Neutrophil (primary cell): ENCODE results near the gene PIRT.

Experiments
- H3K27ac ChIP-seq: fragments of 200-600 bp; sonication (generic); 2 replicates; pipeline ENCODE4 v1.5.1; 2016; ENCODE audit warnings: mild to moderate bottlenecking, moderate library complexity
- H3K27me3 ChIP-seq: fragments of 200-600 bp; sonication (generic); 2 replicates; pipeline ENCODE4 v1.6.0; 2016; ENCODE audit warnings: mild to moderate bottlenecking
- H3K36me3 ChIP-seq: fragments of 200-600 bp; sonication (generic); 2 replicates; pipeline ENCODE4 v1.5.1; 2017
- H3K4me1 ChIP-seq, 2 experiments: fragments of 200-600 bp in 1 of 2; sonication (generic) in 1 of 2; 1 replicate in 1 of 2; 2 replicates in 1 of 2; pipeline versions ENCODE4 v1.5.1 to v1.6.1; 2013 to 2016; ENCODE audit warnings: low read depth in 1 of 2, low read length in 1 of 2, mild to moderate bottlenecking in 1 of 2, moderate library complexity in 1 of 2; ENCODE audit not compliant: control insufficient read depth in 1 of 2, insufficient read depth in 1 of 2
- H3K4me3 ChIP-seq, 2 experiments: fragments of 200-600 bp in 1 of 2; sonication (generic) in 1 of 2; 1 replicate in 1 of 2; 2 replicates in 1 of 2; pipeline ENCODE4 v1.5.1; 2013 to 2016; ENCODE audit warnings: low read depth in 1 of 2, low read length in 1 of 2, mild to moderate bottlenecking in 1 of 2, moderate library complexity in 1 of 2
- H3K9me3 ChIP-seq: fragments of 200-600 bp; sonication (generic); 2 replicates; pipeline ENCODE4 v1.5.1; 2016
- TF ChIP-seq, protein P1 (sequence below): fragments of 200-600 bp; sonication (generic); IDR thresholded peaks from 2 replicates; pipeline ENCODE4 v1.5.1; 2016; ENCODE audit warnings: antibody characterized with exemption

PIRT gene

DNA sequence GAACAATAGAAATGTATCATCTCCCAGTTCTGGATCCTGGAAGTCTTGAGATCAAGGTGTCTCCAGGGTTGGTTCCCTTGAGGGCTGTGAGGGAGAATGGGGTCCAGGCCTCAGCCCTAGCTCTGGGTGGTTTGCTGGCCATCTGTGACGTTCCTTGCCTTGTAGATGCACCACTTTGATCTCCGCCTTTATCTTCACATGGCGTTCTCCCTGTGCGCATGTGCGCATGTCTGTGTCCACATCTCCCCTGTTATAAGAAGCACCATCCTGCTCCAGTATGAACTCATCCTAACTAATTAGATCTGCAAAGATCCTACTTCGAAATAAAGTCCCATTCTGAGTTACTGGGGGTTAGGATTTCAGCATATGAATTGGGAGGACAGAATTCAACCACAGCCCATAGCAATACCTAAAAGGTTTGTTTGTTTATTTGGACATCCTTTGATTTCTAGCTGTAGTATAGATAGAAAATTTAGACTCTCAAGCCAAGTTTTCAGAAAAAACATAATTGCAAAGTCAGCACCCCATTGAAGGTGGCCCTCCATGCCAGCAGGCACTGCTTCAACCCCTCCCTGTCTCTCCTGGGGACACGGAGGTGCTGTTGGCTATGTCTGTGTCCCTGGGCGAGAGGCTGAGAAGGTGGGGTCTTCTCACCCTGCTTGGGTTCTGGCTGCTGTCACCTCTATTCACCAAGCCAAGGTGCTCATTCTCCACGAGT is 31.2 kb downstream of the PIRT start:
- no peaks in the 10 kb centered on the region for H3K9me3 ChIP-seq
- H3K27ac ChIP-seq = no peak overlapping the region

DNA sequence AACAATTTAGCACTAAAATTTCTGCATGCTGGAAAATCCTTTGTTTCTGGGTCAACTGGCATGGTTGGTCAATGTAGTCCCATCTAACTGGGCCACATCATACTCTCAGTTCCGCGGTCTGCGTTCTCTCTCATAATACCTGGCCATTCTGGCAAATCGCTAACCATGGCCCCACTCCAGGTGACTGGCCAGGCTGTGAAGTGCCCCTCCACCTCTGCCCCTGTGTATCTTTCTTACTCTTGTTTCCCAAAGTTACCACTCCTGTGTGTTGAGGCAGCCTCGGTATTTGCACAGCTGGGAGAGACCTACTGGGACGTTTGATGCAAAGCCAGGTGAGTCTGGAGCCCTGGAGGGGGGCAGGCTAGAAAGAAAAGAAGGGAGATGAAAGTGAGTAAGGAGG is 32.0 kb downstream of the PIRT start:
- no peaks in the 10 kb centered on the region for H3K9me3 ChIP-seq
- no peak overlapping the region for H3K4me3 ChIP-seq

More for the DNA sequence above, 31.2 kb downstream of the PIRT start:
- Histone ChIP-seq H3K36me3 (no peaks in the 10 kb centered on the region), H3K4me1 (no peaks in the 10 kb centered on the region), H3K4me3 (no peak overlapping the region), H3K27me3 (no peaks in the 10 kb centered on the region)
- TF ChIP-seq, protein P1, sequence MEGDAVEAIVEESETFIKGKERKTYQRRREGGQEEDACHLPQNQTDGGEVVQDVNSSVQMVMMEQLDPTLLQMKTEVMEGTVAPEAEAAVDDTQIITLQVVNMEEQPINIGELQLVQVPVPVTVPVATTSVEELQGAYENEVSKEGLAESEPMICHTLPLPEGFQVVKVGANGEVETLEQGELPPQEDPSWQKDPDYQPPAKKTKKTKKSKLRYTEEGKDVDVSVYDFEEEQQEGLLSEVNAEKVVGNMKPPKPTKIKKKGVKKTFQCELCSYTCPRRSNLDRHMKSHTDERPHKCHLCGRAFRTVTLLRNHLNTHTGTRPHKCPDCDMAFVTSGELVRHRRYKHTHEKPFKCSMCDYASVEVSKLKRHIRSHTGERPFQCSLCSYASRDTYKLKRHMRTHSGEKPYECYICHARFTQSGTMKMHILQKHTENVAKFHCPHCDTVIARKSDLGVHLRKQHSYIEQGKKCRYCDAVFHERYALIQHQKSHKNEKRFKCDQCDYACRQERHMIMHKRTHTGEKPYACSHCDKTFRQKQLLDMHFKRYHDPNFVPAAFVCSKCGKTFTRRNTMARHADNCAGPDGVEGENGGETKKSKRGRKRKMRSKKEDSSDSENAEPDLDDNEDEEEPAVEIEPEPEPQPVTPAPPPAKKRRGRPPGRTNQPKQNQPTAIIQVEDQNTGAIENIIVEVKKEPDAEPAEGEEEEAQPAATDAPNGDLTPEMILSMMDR = no peak

DNA sequence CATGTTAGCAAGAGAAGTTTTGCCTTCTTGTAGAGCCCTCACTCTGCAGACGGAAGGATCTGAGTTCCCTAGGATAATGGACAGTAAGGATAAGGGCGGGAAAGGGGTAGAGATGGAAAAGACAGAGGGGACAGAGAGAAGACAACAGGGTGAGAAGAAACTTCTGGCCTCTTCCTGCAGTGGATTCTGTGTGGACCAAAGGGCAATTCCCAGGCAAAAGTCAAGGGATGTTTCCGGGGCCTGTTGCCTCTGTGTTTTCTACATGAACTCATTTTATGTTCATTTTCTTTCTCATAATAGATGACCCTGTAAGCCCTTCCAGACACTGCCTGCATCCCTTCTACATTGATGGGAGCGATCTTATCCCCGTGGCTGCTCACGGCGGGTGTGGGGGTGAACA is 33.3 kb downstream of the PIRT start:
- TF ChIP-seq, protein P1 = no peak
- Histone ChIP-seq H3K4me1 (no peaks in the 10 kb centered on the region), H3K9me3 (no peaks in the 10 kb centered on the region), H3K4me3 (no peak overlapping the region), H3K36me3 (no peaks in the 10 kb centered on the region), H3K27me3 (no peaks in the 10 kb centered on the region), H3K27ac (no peak overlapping the region)

More for the DNA sequence above, 32.0 kb downstream of the PIRT start:
- Histone ChIP-seq H3K27me3 (no peaks in the 10 kb centered on the region), H3K4me1 (no peaks in the 10 kb centered on the region), H3K27ac (no peak overlapping the region), H3K36me3 (no peaks in the 10 kb centered on the region)
- TF ChIP-seq, protein P1 = no peak

DNA sequence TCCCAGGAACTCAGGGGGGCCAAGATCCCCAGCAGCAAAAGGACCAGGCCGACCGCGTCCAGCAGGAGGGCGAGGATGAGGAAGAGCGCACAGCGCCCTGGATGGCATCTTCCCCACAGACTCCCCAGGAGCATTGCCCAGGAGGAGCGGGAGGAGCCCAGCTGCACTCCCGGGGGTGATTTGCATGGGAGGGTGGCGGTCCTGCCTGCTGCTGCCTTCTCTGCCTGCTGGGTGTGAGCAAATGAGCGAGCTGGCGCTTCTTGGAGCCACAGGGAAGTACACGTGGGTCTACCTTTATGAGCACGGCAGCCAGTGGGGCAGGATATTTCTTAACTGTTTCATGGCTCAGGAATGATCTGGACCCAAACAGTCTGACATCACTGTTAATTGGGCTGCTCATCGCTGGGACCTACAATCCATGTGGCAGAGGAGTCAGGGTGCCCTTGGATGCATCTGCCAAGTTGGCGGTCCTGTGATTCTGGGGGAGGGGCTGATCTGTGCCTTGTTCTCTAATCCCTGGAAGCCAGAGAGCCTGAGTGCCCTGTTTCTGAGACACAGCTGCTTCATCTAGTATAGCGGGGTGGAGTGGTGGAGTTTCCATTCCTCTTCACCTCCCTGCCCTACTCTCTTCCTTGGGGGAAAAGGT is 33.9 kb downstream of the PIRT start, which contains the start of gene TMEM238L:
Gene TMEM238L, minus strand, starts transcription at position 270 of the 646 bp plus-strand sequence. Its CDS starts 136 bp downstream, at position 134.
- TF ChIP-seq, protein P1 = no peak
- H3K36me3 ChIP-seq = no peaks in the 10 kb centered on the region
- no peak within 1 kb of the TSS for H3K27ac ChIP-seq
- no peaks in the 10 kb centered on the region for H3K4me1 ChIP-seq
- no peaks in the 10 kb centered on the region for H3K27me3 ChIP-seq
- H3K4me3 ChIP-seq = no peak within 1 kb of the TSS
- H3K9me3 ChIP-seq = no peaks in the 10 kb centered on the region

DNA sequence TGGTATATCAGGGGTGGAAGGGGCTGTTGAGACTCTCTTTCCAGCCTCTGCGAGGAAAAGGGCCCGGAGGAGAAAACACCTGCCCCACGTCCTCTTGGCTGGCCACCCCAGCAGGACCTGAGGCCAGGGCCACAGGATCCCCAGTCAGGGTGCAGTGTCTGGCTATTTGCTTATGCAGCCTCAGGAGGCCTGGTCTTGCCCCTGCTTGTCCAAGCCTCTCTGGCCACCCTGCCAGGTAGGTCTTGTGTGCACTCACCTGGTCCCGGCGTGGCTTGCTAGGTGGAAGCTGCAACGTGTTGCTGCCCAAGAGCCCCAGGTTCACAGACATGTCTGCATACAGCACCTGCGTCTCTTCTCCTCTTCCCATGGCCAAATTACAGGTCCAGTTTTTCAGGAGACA is 34.5 kb downstream of the PIRT start:
- Histone ChIP-seq H3K9me3 (no peaks in the 10 kb centered on the region), H3K36me3 (no peaks in the 10 kb centered on the region), H3K4me1 (no peaks in the 10 kb centered on the region), H3K27me3 (no peaks in the 10 kb centered on the region), H3K27ac (no peak overlapping the region), H3K4me3 (no peak overlapping the region)
- TF ChIP-seq, protein P1 = no peak
